HG03139 (cell line): ENCODE data around the gene MORN5.

Source experiments
- ATAC-seq: cut with Tn5 transposase; IDR thresholded peaks from one replicate; pipeline ENCODE4 v1.9.1; 2021; ENCODE audit not compliant: unreplicated experiment

MORN5 gene

DNA sequence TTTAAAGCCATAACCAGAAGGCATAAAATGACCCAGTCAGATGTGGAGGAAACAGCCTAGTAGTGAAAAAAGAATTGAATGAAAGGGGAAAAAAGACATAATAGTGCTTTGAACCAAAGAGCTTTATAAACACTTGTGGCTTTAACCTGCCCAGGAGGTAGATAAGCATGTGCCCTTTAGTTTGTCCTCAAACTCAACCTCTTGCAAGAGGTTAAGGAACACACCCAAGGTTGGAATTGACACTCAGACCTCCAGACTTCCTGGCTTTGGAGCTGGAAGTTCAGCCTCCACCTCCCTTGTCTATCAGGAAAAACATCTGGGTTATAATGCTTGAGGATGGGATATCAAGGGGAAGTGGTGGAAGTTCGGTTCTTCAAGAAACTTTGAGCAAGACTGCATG lies 16.4 kb upstream of the MORN5 start:
- no peak for ATAC-seq

DNA sequence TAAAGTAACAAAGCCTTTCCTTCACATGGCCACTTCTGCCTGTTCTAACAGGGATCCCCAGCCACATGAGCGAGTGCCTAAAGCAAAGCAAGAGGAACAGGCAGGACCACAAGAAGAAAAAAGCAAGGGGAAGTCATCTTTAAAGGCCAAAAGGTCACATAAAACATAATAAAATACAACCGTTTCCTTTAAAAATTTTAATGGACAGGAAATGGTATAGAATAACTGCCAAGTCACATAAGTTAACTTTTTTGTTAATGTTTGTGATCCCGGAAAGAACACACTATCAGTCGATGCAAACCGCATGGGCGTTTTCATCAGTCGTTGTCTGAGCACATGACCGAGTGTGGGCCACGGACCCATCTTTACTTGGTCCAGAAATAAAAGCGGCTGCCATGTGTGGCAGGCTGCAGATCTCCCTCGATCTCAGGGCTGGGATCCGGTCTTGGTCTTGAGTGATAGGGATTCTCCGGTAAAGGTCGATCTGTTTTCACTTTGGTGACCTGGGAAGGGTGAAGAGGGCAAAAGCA lies 15.8 kb upstream of the MORN5 start:
- no peak for ATAC-seq

DNA sequence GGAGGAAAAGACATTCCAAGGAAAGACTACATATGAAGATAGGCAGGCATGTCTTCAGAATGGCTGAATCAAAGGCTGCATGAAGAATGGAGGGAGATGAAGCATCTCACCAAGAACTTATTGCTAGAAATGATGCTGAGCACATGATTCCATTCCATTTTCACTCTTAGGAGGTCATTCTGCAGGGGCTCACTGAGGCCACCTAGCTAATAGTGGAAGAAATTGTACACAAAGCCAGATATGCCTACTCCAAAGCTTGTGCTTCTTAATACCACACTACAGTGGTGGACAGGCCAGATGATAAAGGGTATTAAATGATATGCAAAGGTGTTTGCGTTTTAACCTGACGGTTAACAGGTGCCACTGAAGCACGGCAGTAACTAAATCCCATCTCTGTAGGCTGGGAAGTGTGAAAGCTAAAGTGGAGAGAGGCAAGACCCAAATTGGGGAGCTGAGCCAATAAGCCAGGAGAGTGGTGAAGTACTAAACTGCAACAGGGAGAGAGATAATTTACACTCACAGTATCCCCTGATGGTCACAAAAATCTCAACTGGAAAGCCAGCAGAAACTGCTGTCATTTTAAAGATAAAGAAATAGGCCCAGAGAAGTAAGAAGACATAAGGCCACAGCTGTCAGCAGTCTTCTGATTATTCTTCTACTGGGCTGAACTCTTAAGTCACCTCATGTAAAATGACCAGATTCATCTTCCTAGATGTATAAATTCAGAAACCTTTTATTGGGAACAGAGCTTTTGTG lies 14.7 kb upstream of the MORN5 start:
- ATAC-seq: no peak

DNA sequence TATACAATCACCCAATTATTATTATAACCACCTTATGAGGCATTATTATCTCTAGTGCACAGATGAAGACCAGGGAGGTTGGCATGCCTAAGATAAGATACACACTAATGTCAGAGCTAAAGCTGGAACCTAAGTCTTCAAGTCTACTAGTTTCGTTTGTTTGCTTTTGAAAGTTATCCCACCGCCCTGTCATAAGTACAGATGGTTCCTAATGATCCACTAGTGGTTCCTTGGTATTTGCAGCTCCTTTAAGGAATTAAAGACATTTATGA lies 14.2 kb upstream of the MORN5 start:
- ATAC-seq: no peak

DNA sequence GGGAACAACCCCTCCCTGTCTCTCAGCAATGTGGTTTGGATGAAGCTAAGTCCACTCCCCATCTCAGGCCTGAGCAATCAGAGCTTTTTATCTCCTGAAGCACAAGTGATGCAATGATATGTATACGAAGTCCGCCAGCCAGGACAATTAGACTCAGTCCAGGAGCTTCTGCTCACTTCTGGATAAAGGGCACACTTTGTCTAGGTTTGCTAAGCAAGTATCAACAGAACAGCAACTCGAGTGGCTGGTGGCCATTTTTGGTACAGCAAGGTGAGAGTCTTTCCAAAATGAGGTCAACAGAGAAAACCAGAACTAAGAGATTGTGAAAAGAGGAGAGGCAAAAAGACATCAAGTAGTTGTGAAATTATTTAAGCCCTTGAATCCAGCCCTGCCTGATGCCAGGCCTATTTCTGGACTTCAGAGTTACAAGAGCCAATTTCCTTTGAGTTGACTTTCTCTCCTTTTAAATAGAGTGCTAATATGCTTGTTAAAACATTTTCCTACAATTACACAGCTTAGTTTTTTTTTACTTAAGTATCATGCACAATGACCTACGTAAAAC lies 8.4 kb upstream of the MORN5 start:
- no peak for ATAC-seq

DNA sequence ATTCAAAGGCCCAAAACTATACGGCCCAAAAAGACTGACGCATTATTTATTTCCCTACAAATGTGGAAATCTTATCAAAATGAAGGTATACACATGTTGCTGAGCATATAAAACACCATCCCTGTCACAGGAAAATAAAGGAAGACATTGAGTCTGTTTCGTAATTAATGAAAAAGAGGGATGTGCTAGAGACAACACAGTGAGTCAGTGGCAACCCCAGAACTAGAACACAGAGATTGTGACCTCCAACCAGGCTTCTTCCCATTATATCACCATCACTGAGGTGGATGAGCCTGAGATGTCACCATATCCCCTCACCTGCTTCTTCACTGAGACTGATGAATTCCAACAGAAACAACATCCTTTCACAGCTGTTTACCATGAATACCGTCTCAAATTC lies 3.9 kb upstream of the MORN5 start:
- no peak for ATAC-seq

DNA sequence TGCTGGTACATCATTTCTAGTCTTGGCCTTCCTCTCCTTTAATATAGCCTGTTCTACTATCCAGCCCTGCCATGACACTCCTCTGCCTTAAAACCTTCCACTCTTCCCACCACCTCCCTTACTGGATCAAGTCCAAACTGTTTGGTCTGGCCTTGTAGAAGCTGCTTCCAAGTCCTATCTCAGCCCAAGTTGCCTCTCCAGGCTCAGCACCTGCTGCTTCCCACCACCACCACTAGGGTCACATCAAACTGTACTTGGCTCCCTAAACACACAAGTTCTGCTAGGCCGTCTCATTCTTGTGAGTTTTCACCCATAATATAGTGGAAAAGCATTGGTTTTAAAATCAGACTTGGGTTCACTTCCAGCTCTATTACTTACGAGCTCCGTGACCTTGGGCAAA lies 1.5 kb upstream of the MORN5 start:
- peak; percentile 50 for ATAC-seq

DNA sequence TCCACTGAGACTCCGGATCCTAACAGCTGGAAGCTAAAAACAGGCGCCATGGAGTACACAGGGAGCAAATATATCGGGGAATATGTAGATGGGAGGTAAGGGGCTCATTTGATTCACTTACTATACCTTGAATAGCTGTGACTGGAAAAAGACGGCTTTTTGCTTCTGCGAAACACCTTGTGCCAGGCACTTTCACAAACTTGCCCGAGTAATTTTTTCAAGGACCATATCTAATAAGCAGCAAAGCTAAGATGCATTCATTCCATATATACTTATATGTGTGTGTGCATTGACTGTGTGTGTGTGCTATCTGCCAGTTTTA lies 178 bp downstream of the MORN5 start:
- ATAC-seq: no peak

DNA sequence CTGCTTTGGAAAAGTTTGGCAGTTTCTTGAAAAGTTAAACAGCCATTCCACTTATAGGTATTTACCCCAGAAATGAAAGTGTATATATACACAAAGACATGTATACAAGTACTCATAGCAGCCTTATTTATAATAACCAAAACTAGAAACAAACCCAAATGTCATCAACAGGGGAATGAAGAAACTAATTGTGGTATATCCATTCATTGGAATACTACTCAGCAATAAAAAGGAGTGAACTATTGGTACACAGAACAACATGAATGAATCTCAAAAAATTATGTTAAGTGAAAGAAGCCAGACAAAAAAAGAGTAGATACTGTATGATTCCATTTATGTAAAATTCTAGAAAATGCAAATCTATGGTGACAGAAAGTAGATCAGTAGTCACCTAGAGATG lies 2.7 kb downstream of the MORN5 start:
- no peak for ATAC-seq

DNA sequence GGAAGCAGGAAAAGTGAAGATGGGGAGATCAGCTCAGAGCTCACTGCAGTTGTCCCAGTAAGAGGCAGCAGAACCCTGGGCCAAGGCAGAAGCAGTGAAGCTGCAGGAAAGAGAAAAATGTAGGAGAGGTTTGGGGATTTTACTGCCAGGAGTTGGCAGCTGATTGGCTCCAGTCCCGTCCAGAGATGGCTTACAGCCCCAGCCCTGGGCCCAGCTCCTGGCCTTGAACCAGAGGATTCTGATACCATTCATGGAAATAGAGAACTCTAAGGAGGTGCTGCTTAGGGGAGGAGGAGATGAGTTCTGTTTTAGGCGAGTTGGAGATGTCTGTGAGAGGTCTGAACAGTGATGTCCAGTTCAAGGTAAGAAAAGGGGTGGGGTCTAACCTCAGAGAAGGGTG lies 4.6 kb downstream of the MORN5 start:
- ATAC-seq: no peak

DNA sequence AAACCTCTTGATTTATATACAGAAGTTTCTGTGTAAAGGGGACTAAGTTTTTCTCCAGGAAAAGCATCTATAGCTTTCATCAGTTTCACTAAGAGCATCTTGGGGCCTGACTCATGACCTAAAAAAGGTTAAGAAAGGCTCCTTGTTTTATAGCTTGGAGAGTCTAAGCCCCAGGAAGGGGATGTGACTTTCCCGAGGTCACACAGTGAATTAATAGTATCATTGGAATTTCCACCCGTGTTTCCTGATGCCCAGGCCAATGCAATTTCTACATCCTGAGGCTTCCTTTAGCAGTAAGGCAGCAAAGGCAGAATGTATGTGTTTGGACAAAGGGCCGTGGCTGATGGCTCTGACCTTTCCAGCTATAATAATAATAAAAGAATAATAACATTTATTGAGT lies 8.6 kb downstream of the MORN5 start:
- no peak for ATAC-seq

DNA sequence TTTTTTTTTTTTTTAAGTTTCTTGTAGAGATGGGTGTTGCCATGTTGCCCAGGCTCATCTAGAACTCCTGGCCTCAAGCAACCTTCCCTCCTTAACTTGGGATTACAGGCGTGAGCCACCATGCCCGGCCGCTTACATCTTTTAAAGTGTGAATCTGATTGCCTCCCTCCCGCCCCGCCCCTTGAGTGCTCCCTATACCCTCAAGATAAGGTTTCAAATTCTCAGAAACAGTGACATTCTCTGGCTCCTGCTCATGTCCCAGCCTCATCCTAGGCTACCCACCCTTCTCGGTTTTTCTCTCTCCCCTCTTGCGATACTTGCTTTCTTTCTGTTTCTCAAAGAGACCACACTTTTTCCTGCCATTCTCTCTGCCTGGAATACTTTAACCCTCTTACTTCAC lies 12.4 kb downstream of the MORN5 start:
- ATAC-seq: no peak

DNA sequence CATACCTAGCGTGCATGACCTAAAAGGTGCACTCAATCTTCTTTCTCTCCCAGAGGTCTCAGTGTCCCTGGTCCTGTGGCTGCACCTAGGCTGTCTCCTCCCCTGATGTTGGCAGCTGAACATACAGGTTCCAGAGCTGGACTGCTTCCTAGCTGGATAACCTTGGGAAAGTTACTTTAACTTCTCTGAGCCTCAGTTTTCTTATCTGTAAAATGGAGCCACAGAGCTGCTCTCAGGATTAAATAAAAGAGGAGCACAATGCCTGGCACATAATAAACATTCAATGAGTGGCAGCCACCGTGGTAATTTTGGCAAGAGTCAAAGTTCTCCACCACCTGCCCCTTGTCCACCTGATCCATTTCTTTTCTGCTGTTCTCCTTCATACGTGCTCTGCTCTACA lies 14.0 kb downstream of the MORN5 start:
- no peak for ATAC-seq

DNA sequence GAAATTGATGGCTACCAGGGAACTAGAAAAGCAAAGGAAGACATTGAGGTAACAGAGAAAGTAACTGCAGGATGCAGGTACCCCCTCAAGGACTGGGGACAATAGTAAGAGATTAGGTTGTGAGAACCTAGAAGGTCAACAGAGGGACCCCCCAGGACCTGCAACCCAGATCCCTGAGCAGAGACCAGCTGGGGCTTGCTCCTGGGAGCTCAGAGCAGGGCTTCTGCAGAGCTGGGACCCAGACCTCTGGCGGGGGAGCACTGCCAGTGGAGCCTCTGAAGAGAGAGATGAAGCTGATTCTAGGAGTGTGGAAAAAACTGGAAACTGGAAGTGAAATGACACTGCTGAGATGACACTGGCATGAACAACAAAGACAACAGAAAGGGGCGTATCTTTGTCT lies 17.2 kb downstream of the MORN5 start:
- ATAC-seq: no peak

DNA sequence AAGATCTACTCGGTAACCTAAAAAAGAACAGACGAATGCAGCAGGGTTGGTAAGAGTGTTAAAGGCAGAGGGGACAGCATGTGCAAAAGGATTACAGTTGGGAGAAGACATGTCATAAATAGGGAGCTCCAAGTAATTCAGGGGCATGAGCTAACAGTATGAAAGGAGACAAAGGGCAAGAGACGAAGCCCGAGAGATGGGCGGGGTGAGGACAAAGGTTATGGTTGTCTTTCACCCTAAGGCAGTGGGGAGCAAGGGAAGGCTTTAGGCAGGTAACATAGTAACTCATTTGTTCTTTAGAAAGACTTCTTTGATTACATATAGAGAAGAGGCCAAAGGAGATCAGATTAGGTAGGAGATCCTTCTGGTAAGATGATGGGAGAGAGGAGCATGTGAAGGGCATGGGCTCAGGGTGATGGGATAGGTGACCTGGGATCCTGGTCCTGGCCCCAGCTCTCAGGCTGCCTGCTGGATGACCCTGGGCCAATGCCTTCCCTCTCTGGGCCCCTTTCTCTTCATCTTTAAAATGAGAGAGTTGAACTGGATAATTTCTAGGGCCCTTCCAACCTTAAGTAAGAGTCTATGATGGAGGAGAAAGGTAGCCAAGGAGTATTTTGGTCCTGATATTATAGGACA lies 19.5 kb downstream of the MORN5 start:
- ATAC-seq: no peak

DNA sequence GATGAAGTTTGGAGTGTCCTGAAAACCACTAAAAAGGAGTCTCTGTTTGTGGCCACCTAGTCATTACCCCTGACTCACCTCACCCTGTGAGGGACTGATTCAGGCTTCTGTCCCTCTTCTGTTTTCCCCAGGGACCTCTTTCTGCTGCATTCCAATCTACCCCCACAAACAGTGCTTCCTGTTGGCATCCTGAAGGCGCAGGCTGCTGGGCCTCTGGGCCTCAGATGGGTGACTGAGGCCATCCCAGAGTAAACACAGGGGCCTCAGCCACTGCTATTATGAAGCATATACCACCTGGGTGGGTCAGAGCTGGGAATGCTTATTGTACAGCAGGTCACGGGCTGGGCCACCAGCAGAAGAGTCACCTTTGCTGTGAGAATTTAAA lies 20.0 kb downstream of the MORN5 start:
- ATAC-seq: no peak

DNA sequence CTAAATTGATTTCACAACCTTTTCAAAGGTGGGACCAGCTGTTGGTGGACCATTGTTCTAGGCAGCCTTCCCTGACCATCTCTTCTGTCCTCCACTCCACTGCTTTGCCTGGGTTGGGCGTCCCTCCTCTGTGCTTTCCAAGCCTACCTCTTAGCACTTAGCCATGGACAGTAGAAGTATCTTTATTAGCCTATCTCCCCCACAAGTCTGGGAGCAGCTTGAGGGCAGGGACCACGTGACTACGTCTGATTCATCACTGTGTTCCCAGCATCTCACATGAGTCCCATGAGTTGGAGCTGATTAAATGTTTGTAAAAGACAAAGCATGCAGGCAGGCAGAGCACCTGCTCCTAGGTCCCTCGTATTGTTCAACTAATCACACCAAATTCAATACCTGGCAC lies 20.9 kb downstream of the MORN5 start:
- no peak for ATAC-seq

DNA sequence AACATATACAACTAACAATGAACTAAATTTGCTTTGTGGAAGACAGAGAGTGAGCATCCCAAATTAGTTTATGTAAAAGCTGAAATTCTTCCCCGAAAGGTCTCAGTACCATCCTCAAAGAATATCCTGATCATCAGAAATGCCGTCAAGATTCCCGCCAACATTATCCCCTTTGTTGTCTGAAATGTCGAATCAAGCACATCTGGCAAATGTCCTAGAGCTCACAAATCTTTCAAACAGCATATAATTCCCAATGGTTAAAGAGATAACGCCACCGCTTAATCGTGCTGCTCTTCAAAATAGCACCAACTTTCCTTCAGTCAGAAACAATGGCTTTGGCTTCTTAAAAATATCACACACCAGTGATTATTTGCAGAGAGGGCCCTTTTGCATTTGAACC lies 23.8 kb downstream of the MORN5 start:
- no peak for ATAC-seq

DNA sequence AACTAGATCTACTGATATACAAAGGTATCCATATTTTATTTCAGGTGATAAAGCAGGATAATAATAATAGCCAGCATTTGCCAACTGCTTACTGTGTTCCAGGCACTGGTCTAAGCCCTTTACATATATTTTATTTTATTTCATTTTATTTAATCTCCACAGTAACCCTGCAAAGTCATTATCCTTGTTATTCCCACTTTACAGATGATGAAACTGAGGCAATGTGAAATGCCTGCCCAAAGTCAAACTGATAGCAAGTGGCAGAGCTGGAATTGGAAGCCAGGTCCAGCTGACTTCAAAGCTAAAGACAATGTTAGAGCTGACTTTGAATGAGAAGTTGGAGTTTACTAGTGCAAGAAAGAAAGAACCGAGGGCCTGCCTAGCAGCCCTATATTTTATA lies 24.8 kb downstream of the MORN5 start:
- no peak for ATAC-seq

DNA sequence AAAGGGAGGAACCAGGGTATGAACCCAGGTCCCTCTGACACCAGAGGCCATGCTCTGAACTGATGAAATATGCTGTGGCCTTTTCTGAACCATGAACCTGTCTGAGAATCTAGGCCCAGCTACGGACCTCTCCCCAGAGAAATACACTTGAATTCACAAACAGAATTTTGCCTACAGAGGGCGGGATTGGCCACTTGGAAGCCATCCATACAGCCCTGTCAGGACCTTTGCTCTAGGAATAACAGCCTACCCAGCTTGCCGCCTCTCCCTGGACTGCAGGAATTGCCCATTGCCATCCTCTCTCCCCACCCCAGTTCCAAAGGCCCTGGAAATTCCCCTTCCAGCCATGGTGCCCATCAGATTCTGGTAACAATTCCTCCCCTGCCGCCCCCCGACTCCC lies 26.6 kb downstream of the MORN5 start:
- ATAC-seq: no peak

DNA sequence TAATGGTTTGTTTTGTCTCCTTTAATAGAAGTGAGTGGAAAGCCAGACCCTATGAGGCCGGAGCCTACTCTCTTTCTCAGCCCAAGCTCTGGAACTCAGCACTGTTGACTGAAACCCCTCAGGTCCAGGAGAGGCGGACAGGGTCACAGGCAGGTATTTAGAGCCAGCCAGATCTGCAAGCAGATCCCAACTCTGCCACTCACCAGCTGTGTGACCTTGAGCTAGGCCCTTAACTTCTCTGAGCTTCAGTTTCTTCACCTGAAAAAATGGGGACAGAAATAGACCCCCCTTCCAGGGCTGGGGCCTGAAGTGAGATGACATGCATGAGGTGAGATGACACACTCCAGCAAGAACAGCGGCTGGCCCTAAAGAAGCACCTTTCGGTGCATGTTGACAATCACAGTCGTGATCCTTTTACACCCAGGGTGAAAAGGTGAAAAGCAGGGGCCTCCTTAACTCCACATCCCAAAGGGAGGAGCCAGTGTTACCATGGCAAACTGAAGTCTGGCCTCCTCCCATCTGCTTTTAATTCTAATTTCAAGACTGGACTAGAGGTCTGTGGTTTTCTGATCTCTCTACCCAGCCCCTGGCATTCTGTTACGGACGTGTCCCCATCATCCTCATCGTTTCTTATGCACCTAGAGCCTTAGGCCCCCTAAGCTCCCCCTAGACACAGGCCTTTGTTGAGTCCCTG lies 27.2 kb downstream of the MORN5 start:
- ATAC-seq: no peak

DNA sequence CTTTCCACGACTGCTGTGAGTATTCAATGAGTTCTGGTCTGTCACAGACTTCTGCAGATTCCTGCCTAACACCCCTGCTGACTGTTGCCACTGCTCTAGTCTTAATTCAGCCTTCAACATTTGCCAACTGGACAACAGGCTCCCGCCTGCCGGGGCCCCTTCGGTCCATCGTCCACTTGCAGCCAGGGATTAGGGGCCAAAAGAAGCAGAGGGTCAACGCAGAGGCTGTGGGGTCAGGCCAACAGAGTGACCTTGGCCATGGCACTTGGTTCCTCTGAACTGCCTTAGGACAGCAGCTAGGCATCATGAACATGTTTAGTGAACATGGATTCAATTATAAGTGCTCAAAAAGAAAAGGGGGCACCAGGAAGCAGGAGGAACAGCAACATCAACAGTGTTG lies 28.7 kb downstream of the MORN5 start:
- ATAC-seq: no peak
